Panc1 (cell line): Measurements from ENCODE around the gene SFT2D2. TPM values are rescaled to one million over a fixed set of nuclear protein-coding genes. Genes with fewer than 3 reads are reported as not detected.
A peak's percentile ranks its signal among the peaks of the same experiment; 100 is the strongest.

ENCODE experiments used
- ATAC-seq: fragments of 200-7000 bp; cut with Tn5 transposase; 2 replicates; pipeline ENCODE4 v1.9.1; 2020; ENCODE audit warnings: mild to moderate bottlenecking, moderate library complexity
- BruUV-seq: library from RNA; stranded (reverse); fragments of 400-500 nt; replicated peaks from 2 replicates; lab custom pipeline; 2021; lab: Mats Ljungman, UMichigan
- CTCF ChIA-PET: fragments of 300-600 bp; sonication (Branson Sonifier 250); formaldehyde crosslinking; loops from one replicate; lab custom pipeline; 2022; ENCODE audit warnings: antibody characterized with exemption; lab: Charles Lee
- POLR2A ChIA-PET: fragments of 300-600 bp; sonication (Branson Sonifier 250); formaldehyde crosslinking; loops from one replicate; lab custom pipeline; 2022; ENCODE audit warnings: antibody characterized with exemption; lab: Charles Lee
- DNase-seq: peaks from one replicate; pipeline ENCODE4 v3.0.0-alpha.2; 2010; ENCODE audit warnings: low read depth, low spot score
- H3K27ac ChIP-seq: 2 replicates; pipeline ENCODE4 v1.5.1; 2011; ENCODE audit warnings: mild to moderate bottlenecking, low read length, inconsistent platforms
- H3K27me3 ChIP-seq: fragments of 200-500 bp; sonication (Bioruptor generic); 2 replicates; pipeline ENCODE4 v1.6.0; 2014; ENCODE audit warnings: low read length, inconsistent platforms; ENCODE audit not compliant: control insufficient read depth, insufficient read depth
- H3K36me3 ChIP-seq: fragments of 200-500 bp; sonication (Bioruptor generic); 2 replicates; pipeline ENCODE4 v1.5.1; 2014; ENCODE audit warnings: inconsistent platforms, mild to moderate bottlenecking, low read length, moderate library complexity; ENCODE audit not compliant: control insufficient read depth, insufficient read depth
- H3K4me1 ChIP-seq: 2 replicates; pipeline ENCODE4 v1.5.1; 2011; ENCODE audit warnings: inconsistent platforms, mild to moderate bottlenecking, low read length, moderate library complexity; ENCODE audit not compliant: control insufficient read depth, insufficient read depth
- H3K4me3 ChIP-seq, 2 experiments: 2 replicates each; pipeline ENCODE4 v1.5.1; 2011 to 2012; ENCODE audit warnings: low read depth in 2 of 2, low read length in 2 of 2, mild to moderate bottlenecking in 2 of 2, inconsistent platforms in 1 of 2, moderate library complexity in 1 of 2
- H3K9me3 ChIP-seq: fragments of 200-500 bp; sonication (Bioruptor generic); 2 replicates; pipeline ENCODE4 v1.5.1; 2014; ENCODE audit warnings: low read depth, mild to moderate bottlenecking, inconsistent platforms, low read length, moderate library complexity; ENCODE audit not compliant: control insufficient read depth, insufficient read depth
- CTCF ChIP-seq: fragments of 450-650 bp; IDR thresholded peaks from 2 replicates; pipeline ENCODE4 v1.5.1; 2017; ENCODE audit warnings: mild to moderate bottlenecking
- POLR2AphosphoS5 ChIP-seq: IDR thresholded peaks from 2 replicates; pipeline ENCODE4 v1.6.1; 2012; ENCODE audit warnings: mild to moderate bottlenecking, low read depth, low read length, moderate library complexity
- REST ChIP-seq, 2 experiments: IDR thresholded peaks; 2 replicates each; pipeline ENCODE4 v1.6.1; 2011 to 2012; ENCODE audit warnings: low read depth in 2 of 2, control low read depth in 1 of 2, low read length in 1 of 2, mild to moderate bottlenecking in 1 of 2, moderate library complexity in 1 of 2; ENCODE audit not compliant: insufficient read depth in 1 of 2
- SIN3A ChIP-seq: IDR thresholded peaks from 2 replicates; pipeline ENCODE4 v1.6.1; 2012; ENCODE audit warnings: low read depth, mild to moderate bottlenecking, low read length, moderate library complexity, borderline replicate concordance; ENCODE audit not compliant: insufficient read depth
- TCF7L2 ChIP-seq: IDR thresholded peaks from 2 replicates; pipeline ENCODE4 v1.6.1; 2011; ENCODE audit warnings: mild to moderate bottlenecking, low read depth, low read length, inconsistent platforms
- in situ Hi-C: cut with HindIII; loops from 2 replicates; pipeline ENCODE4 v1.10.0; 2016; ENCODE audit warnings: low sequenced_read_pairs, low pct_unique_long_range_greater_than_20kb
- intact Hi-C: fragments of 100-400 bp; cut with micrococcal nuclease; formaldehyde crosslinking; loops from one replicate; pipeline ENCODE4 v1.10.0; 2022; ENCODE audit not compliant: unreplicated experiment
- total RNA-seq: library from RNA; stranded (reverse); gene quantifications from one replicate; pipeline ENCODE4 v1.2.1, GENCODE V29; 2021; ENCODE audit not compliant: unreplicated experiment

SFT2D2 gene
- total RNA-seq, 1 experiment from 2014 or later = 68.1 TPM

- H3K4me1 ChIP-seq = no peaks in the 10 kb centered on the region
- ATAC-seq (no peak), DNase-seq (no peak)
- POLR2A ChIA-PET = no interaction called here
- intact Hi-C loops (no loop called here), in situ Hi-C loops (no loop called here)
- no peak overlapping the region for H3K4me3 ChIP-seq
- CTCF ChIA-PET = no interaction called here
- no peak overlapping the region for H3K27ac ChIP-seq
- H3K27me3 ChIP-seq = no peaks in the 10 kb centered on the region
- no peaks in the 10 kb centered on the region for H3K36me3 ChIP-seq
- no peaks in the 10 kb centered on the region for H3K9me3 ChIP-seq
- no TSS peak for BruUV-seq
- peak in 1 of 2 experiments; percentile 44; a peak in 1 of 4 replicates for TF ChIP-seq REST (IDR thresholded peaks at IDR 0.05; ENCODE audit: insufficient read depth in 1 of 2, low read depth in 2 of 2, low read length in 1 of 2)
- no peak for TF ChIP-seq SIN3A
- TF ChIP-seq CTCF = no peak
- TF ChIP-seq POLR2AphosphoS5 = no peak
Observed at GRCh38 chr1:168295411-168296114, 69.8 kb downstream of the SFT2D2 start.

GRCh38 chr1:168297019-168297730 is 71.4 kb downstream of the SFT2D2 start:
- DNase-seq = no peak
- POLR2A ChIA-PET = no interaction called here
- no peaks in the 10 kb centered on the region for H3K4me1 ChIP-seq
- in situ Hi-C loops (no loop called here), intact Hi-C loops (no loop called here)
- BruUV-seq = no TSS peak
- ATAC-seq = no peak
- CTCF ChIA-PET = no interaction called here
- H3K27me3 ChIP-seq = no peaks in the 10 kb centered on the region
- no peaks in the 10 kb centered on the region for H3K36me3 ChIP-seq
- TF ChIP-seq POLR2AphosphoS5 = no peak
- no peak for TF ChIP-seq TCF7L2
- TF ChIP-seq SIN3A = no peak
- no peaks in the 10 kb centered on the region for H3K9me3 ChIP-seq
- H3K27ac ChIP-seq = no peak overlapping the region
- H3K4me3 ChIP-seq = no peak overlapping the region

- no TSS peak for BruUV-seq
- ATAC-seq (no peak), DNase-seq (no peak)
- no peak overlapping the region for H3K4me3 ChIP-seq
- no peaks in the 10 kb centered on the region for H3K4me1 ChIP-seq
- in situ Hi-C loops (no loop called here), intact Hi-C loops (no loop called here)
- CTCF ChIA-PET = no interaction called here
- POLR2A ChIA-PET = no interaction called here
- H3K9me3 ChIP-seq = no peaks in the 10 kb centered on the region
- no peak overlapping the region for H3K27ac ChIP-seq
- no peaks in the 10 kb centered on the region for H3K36me3 ChIP-seq
- H3K27me3 ChIP-seq = no peaks in the 10 kb centered on the region
- TF ChIP-seq TCF7L2 = no peak
- no peak for TF ChIP-seq CTCF
- no peak for TF ChIP-seq SIN3A
- no peak for TF ChIP-seq POLR2AphosphoS5
- no peak for TF ChIP-seq REST (IDR thresholded peaks at IDR 0.05; ENCODE audit: insufficient read depth in 1 of 2, low read depth in 2 of 2, low read length in 1 of 2)
Observed at GRCh38 chr1:168298446-168298845, 72.6 kb downstream of the SFT2D2 start.
